Hematopoietic multipotent progenitor cell (in vitro differentiated cells): ENCODE measurements around the gene CRKL. TPM values are rescaled to one million over a fixed set of nuclear protein-coding genes. Genes with fewer than 3 reads are reported as not detected.
"Not testable (repeated sequence)": the region's sequence is repeated elsewhere in the genome, so short reads cannot be mapped to it uniquely, and the experiment has no call there.

ENCODE experiments used
- DNase-seq, 3 donors: peaks; one replicate each; pipeline ENCODE4 v3.0.0-alpha.2; 2011 to 2015; ENCODE audit warnings: low read depth in 2 of 3, low spot score in 2 of 3
- total RNA-seq: library from RNA; depleted of rRNA; stranded (reverse); fragments of >200 nt; gene quantifications from one replicate; pipeline ENCODE4 v1.2.3, GENCODE V29; 2012

CRKL gene
- total RNA-seq, 1 donor: 36.9 TPM

DNA sequence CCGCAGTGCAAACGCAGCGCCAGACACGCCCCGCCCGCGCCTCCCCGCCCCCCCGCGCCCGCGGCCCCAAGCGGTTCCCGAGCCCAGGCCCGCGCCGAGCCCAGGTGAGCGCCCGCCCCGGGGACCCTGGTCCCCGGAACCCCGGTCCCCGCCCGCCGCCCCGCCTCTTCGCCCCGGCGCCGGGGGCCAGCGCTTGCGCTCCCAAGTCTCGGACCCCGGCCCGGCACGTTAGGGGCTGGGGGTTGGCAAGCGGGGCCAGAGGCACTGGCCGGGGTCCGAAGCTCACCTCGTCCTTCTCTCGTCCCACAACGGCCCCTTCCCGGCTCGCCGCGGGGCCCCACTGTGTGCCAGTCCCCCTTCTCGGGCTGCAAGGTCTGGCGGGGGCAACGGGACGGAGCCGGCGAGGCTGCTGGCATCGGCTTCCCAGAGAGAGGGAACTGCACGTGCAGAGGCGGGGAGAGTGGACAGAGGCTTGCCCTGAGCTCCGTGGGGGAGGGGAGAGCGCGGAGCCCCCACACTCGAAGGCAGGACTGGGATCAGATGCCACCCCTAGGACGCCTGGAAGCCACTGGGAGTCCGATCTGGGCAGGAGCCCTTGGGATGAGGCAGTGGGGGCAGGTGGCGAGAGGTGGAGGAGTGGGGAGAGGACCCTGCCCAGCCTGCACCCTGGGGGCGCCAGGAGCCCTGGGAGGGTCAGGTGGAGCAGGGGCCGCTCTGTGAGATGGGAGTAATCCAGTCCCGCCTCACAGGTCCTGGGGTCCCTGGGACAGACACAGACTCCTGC lies 48.1 kb downstream of the CRKL start:
- DNase-seq: no peak

GRCh38 chr22:20965888-20966855 lies 49.0 kb downstream of the CRKL start:
- no peak for DNase-seq

GRCh38 chr22:20966883-20967696 lies 49.9 kb downstream of the CRKL start, which contains the start of gene AIFM3:
TSS of gene AIFM3 (plus strand) at chr22:20967255. CDS start at chr22:20967945, 690 bp downstream.
- DNase-seq: no peak

- no peak for DNase-seq
Observed at GRCh38 chr22:20967697-20968211, 50.5 kb downstream of the CRKL start.

DNA sequence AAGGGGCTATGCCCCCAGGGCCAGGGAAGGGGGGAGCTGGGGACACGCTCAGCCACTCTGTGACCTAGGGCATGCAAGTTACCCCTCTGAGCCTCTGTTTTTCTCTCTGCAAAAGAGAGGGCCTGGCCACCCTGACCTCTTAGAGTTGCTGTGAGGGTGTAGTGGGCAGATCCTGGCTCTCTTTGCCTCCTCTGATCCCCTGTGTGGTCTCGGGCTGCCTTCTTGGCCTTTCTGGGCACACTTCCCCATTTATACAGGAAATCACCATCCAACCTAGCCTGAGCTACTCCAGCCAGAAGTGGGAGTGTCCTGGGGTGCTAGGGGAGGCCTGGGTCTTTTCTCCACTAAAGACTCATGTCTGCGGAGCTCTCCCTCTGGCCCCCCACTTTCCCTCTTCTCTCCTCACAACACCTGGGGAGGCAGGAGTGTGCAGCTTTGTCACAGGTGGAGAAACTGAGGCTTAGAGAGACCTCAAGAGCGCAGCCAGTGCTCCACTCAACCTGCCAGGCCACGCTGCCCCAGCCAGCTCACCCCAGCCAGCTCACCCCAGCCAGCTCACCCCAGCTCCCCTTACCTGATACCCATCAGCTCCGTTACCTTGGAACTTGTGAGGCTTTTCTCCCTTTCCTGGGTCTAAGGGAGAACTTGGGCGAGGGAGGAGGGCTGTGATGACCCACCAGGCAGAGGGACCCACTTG lies 51.2 kb downstream of the CRKL start:
- peak in 1 of 3 donors; percentile 32 for DNase-seq

GRCh38 chr22:20970939-20971657 lies 53.9 kb downstream of the CRKL start:
- DNase-seq: no peak

DNA sequence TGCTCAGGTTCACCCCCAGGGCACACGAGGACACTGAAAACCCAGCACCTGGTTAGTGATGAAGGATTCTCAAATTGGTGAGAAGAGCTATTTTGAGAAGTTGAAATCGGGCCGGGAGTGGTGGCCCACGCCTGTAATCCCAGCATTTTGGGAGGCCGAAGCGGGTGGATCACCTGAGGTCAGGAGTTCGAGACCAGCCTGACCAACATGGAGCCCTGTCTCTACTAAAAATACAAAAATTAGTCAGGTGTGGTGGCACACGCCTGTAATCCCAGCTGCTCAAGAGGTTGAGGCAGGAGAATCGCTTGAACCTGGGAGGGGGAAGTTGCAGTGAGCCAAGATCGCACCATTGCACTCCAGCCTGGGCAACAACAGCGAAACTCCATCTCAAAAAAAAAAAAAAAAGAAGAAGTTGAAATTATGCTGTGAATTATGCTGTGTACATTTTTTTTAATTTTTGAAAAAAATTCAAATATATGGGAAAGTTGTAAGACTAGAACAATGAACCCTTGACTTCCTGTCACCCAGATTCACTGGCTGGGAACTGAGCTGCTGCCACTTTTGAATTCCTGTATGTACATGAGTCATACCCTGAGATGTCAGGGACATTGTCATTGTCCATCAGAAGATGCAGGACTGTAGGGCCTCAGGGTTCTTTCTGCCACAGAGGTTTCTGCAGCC lies 54.9 kb downstream of the CRKL start:
- DNase-seq: not testable (repeated sequence)

GRCh38 chr22:20972933-20973577 lies 55.8 kb downstream of the CRKL start:
- DNase-seq: no peak

- no peak for DNase-seq
Observed at GRCh38 chr22:20973634-20974286, 56.6 kb downstream of the CRKL start.

- no peak for DNase-seq
Observed at GRCh38 chr22:20974336-20974955, 57.2 kb downstream of the CRKL start.

- DNase-seq: no peak
Observed at GRCh38 chr22:20975541-20976290, 58.5 kb downstream of the CRKL start.

- no peak for DNase-seq
Observed at GRCh38 chr22:20976291-20976877, 59.2 kb downstream of the CRKL start.

DNA sequence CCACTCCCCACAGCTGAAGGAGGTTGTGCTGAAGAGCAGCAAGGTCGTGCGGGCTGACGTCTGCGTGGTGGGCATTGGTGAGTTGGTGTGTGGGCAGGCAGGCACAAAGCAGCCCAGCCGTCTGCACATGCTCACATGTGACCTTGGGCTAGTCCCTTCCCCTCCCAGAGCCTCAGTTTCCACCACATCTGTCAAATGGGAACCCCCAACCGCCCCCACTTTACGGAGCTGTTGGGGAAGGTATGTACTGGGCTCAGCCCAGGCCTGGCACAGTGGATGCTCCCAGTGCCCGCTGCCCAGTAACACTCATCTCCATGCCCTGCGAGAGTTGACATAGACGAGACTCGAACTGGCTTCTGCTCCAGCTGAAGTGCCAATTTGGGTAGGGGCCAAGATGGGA lies 59.8 kb downstream of the CRKL start:
- DNase-seq: no peak

DNA sequence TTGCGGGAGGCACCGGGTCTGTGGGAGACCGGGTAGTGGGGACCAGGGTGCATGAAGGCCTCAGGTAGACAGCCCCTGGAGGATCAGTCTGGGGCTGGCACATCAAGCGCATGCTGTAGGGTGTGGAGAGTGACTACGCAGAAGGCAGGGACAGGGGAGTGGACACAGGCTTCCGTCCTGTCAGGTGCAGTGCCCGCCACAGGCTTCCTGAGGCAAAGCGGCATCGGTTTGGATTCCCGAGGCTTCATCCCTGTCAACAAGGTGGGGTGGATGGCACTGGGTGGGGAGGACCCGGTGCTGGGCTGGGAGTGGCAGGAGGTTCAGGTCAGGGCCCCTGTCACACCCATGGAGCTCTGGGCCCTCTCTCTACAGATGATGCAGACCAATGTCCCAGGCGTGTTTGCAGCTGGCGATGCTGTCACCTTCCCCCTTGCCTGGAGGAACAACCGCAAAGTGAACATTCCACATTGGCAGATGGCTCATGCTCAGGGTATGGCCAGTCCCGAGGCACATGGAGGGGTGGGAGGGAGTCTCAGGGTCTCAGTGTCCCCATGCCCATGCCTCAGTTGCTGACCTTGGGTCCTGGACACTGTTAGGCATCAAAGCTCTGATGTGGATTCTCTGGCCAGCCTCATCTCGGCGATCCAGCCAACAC lies 60.4 kb downstream of the CRKL start:
- DNase-seq: no peak

- DNase-seq: no peak
Observed at GRCh38 chr22:20978419-20978818, 61.2 kb downstream of the CRKL start.
